KG1 (cell line): ENCODE data around the gene THOC6.

Experiments used
- DNase-seq: peaks from one replicate; lab custom pipeline; 2025; lab: John Stamatoyannopoulos, UW

THOC6 gene

GRCh38 chr16:3015865-3016521 is 7.8 kb upstream of the THOC6 start:
- DNase-seq = no peak

- DNase-seq = no peak
These were observed 6.5 kb upstream of the THOC6 start for GRCh38 chr16:3017344-3017743.

- no peak for DNase-seq
These were observed 5.9 kb upstream of the THOC6 start, which contains the start of gene CLDN6 for GRCh38 chr16:3017794-3018506. Gene CLDN6 (minus strand): TSS chr16:3018183. CDS start chr16:3016021, 2,162 bp downstream.

GRCh38 chr16:3019594-3020246 is 4.1 kb upstream of the THOC6 start:
- no peak for DNase-seq

GRCh38 chr16:3020247-3020603 is 3.6 kb upstream of the THOC6 start, which contains the start of gene TNFRSF12A:
Gene TNFRSF12A (plus strand): TSS chr16:3020368. CDS start chr16:3020398, 30 bp downstream.
- DNase-seq = peak; percentile 83

GRCh38 chr16:3020604-3021448 is 3.0 kb upstream of the THOC6 start:
- DNase-seq = no peak

GRCh38 chr16:3021449-3022207 is 2.2 kb upstream of the THOC6 start:
- DNase-seq = peak; percentile 57

- DNase-seq = peak; percentile 15
These were observed 1.6 kb upstream of the THOC6 start for GRCh38 chr16:3022208-3022683.

- no peak for DNase-seq
These were observed 986 bp upstream of the THOC6 start for GRCh38 chr16:3022684-3023414.

- no peak for DNase-seq
These were observed 493 bp upstream of the THOC6 start for GRCh38 chr16:3023415-3023668.

GRCh38 chr16:3025032-3026002 is 1.5 kb downstream of the THOC6 start:
- DNase-seq = no peak

- DNase-seq = no peak
These were observed 2.2 kb downstream of the THOC6 start for GRCh38 chr16:3026003-3026378.

GRCh38 chr16:3026609-3027488 is 3.0 kb downstream of the THOC6 start:
- DNase-seq = no peak

GRCh38 chr16:3027489-3027795 is 3.6 kb downstream of the THOC6 start:
- DNase-seq = no peak

GRCh38 chr16:3027983-3028715 is 4.3 kb downstream of the THOC6 start:
- no peak for DNase-seq

- no peak for DNase-seq
These were observed 5.0 kb downstream of the THOC6 start for GRCh38 chr16:3028716-3029319.

- no peak for DNase-seq
These were observed 5.8 kb downstream of the THOC6 start for GRCh38 chr16:3029491-3030221.
